Stomach (tissue), 4 donors: ENCODE measurements around the gene STXBP5.

Experiments used
- CTCF ChIP-seq, 7 experiments: fragments of 450-650 bp in 4 of 7; fragments of 200-600 bp in 3 of 7; sonication (generic) in 3 of 7; IDR thresholded peaks; one replicate each; pipeline ENCODE4 v1.5.1; 2016 to 2019; ENCODE audit warnings: antibody characterized with exemption in 7 of 7, control low read depth in 2 of 7, mild to moderate bottlenecking in 1 of 7
- POLR2A ChIP-seq, 4 donors: fragments of 450-650 bp; IDR thresholded peaks; one replicate each; pipeline ENCODE4 v1.6.1; 2016; ENCODE audit warnings: antibody characterized with exemption in 4 of 4, control low read depth in 2 of 4, mild to moderate bottlenecking in 1 of 4, moderate library complexity in 1 of 4
- POLR2AphosphoS5 ChIP-seq, 3 donors: sonication (generic); formaldehyde crosslinking; IDR thresholded peaks; one replicate each; pipeline ENCODE4 v1.6.1; 2016; ENCODE audit warnings: antibody characterized with exemption in 3 of 3

DNA sequence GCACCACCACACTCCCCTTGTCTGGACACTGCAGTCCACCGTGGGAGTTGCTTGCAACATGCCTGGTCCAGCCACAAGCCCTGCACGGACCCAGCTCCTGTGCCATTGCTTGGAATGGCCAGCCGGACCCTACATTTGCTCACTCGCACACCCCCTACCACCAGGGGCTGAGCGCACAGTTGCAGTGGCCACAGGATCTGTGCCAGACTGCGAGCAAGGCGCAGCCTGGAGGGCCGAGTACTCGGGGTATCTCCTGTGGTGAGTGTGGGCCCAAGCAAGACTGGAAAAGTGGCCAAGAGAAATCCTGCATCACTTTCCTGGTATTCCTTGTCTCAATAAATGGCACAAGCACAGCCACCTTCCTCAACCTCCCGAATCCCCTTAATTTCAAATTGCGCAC lies 218.9 kb downstream of the STXBP5 start:
- TF ChIP-seq CTCF (IDR thresholded peaks at IDR 0.05) (no peak), POLR2A (IDR thresholded peaks at IDR 0.05) (no peak), POLR2AphosphoS5 (IDR thresholded peaks at IDR 0.05) (no peak)
